HG03457 (cell line): ENCODE results near the gene PSMC3.

Experiments used
- ATAC-seq: cut with Tn5 transposase; IDR thresholded peaks from one replicate; pipeline ENCODE4 v1.9.1; 2021; ENCODE audit warnings: moderate number of reproducible peaks; ENCODE audit not compliant: unreplicated experiment

PSMC3 gene

GRCh38 chr11:47443028-47443700 is 16.9 kb upstream of the PSMC3 start:
- no peak for ATAC-seq

GRCh38 chr11:47442514-47442913 is 16.3 kb upstream of the PSMC3 start:
- ATAC-seq = no peak

- no peak for ATAC-seq
These were observed 15.2 kb upstream of the PSMC3 start for GRCh38 chr11:47441421-47441820.

- no peak for ATAC-seq
These were observed 13.8 kb upstream of the PSMC3 start for GRCh38 chr11:47440054-47440476.

- ATAC-seq = no peak
These were observed 12.5 kb upstream of the PSMC3 start for GRCh38 chr11:47438721-47439120.

GRCh38 chr11:47437746-47438418 is 11.6 kb upstream of the PSMC3 start:
- no peak for ATAC-seq

GRCh38 chr11:47437218-47437745 is 11.0 kb upstream of the PSMC3 start:
- ATAC-seq = no peak

- ATAC-seq = no peak
These were observed 10.5 kb upstream of the PSMC3 start for GRCh38 chr11:47436726-47437125.

- no peak for ATAC-seq
These were observed 9.4 kb upstream of the PSMC3 start for GRCh38 chr11:47435687-47436086.

- ATAC-seq = no peak
These were observed 8.0 kb upstream of the PSMC3 start for GRCh38 chr11:47434011-47434786.

GRCh38 chr11:47433157-47433556 is 6.9 kb upstream of the PSMC3 start:
- ATAC-seq = no peak

- ATAC-seq = no peak
These were observed 5.3 kb upstream of the PSMC3 start for GRCh38 chr11:47431356-47432083.

GRCh38 chr11:47430524-47430923 is 4.3 kb upstream of the PSMC3 start:
- no peak for ATAC-seq

- ATAC-seq = no peak
These were observed 628 bp downstream of the PSMC3 start for GRCh38 chr11:47425611-47426010.

GRCh38 chr11:47418454-47419259 is 7.6 kb downstream of the PSMC3 start:
- ATAC-seq = no peak

- ATAC-seq = no peak
These were observed 8.5 kb downstream of the PSMC3 start for GRCh38 chr11:47417712-47418111.

GRCh38 chr11:47415949-47416472 is 10.2 kb downstream of the PSMC3 start:
- no peak for ATAC-seq

- no peak for ATAC-seq
These were observed 11.0 kb downstream of the PSMC3 start for GRCh38 chr11:47415091-47415854.

- ATAC-seq = no peak
These were observed 11.6 kb downstream of the PSMC3 start for GRCh38 chr11:47414685-47415070.
